Neural cell (in vitro differentiated cells): ENCODE data around the gene MISP.

Source experiments
- MXI1 ChIP-seq: fragments of 450-650 bp; conservative IDR thresholded peaks from 2 replicates; pipeline ENCODE4 v1.6.1; 2014; ENCODE audit warnings: antibody characterized with exemption, mild to moderate bottlenecking; ENCODE audit not compliant: poor library complexity, severe bottlenecking
- POLR2AphosphoS5 ChIP-seq: IDR thresholded peaks from 2 replicates; pipeline ENCODE4 v1.6.1; 2012
- SMC3 ChIP-seq: fragments of 450-650 bp; conservative IDR thresholded peaks from 2 replicates; pipeline ENCODE4 v1.6.1; 2014; ENCODE audit warnings: antibody characterized with exemption, mild to moderate bottlenecking, moderate library complexity; ENCODE audit not compliant: poor library complexity
- TF ChIP-seq, protein P1 (sequence below): fragments of 450-650 bp; IDR thresholded peaks from 2 replicates; pipeline ENCODE4 v1.5.1; 2014; ENCODE audit warnings: antibody characterized with exemption, mild to moderate bottlenecking, moderate library complexity; ENCODE audit not compliant: poor library complexity, severe bottlenecking

DNA sequence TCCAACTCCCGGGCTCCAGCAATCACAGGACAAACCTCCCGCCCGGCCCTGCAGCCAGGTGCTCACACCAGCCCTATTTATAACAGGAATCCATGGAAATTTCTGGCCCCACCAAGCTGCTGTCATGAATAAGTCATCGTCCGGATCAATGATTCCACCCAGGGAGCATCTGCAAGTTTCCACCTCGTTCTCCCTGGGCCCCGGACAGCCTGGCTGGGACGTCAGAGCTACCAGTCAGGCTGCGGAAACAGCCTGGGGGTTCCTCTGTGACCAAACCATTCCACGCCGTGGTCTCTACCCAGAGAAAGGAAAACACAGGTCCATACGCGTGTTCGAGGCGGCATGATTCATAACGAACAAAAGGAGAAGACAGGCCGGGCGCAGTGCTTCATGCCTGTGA lies 25.6 kb downstream of the MISP start:
- TF ChIP-seq, protein P1, sequence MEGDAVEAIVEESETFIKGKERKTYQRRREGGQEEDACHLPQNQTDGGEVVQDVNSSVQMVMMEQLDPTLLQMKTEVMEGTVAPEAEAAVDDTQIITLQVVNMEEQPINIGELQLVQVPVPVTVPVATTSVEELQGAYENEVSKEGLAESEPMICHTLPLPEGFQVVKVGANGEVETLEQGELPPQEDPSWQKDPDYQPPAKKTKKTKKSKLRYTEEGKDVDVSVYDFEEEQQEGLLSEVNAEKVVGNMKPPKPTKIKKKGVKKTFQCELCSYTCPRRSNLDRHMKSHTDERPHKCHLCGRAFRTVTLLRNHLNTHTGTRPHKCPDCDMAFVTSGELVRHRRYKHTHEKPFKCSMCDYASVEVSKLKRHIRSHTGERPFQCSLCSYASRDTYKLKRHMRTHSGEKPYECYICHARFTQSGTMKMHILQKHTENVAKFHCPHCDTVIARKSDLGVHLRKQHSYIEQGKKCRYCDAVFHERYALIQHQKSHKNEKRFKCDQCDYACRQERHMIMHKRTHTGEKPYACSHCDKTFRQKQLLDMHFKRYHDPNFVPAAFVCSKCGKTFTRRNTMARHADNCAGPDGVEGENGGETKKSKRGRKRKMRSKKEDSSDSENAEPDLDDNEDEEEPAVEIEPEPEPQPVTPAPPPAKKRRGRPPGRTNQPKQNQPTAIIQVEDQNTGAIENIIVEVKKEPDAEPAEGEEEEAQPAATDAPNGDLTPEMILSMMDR, result no peak
- TF ChIP-seq SMC3 (no peak), POLR2AphosphoS5 (no peak), MXI1 (no peak)
